HFF-Myc (cell line): ENCODE results near the gene CASP14.

ENCODE experiments used
- DNase-seq: peaks from one replicate; pipeline ENCODE4 v3.0.0-alpha.2; 2011; ENCODE audit warnings: low read depth; ENCODE audit errors: extremely low read depth
- H3K4me3 ChIP-seq: replicated peaks from 2 replicates; pipeline ENCODE4 v1.5.1; 2011; ENCODE audit warnings: low read depth, mild to moderate bottlenecking, control low read depth, low read length
- TF ChIP-seq, protein P1 (sequence below): IDR thresholded peaks from 2 replicates; pipeline ENCODE4 v1.5.1; 2012; ENCODE audit warnings: mild to moderate bottlenecking, low read depth, low read length, control low read depth; ENCODE audit errors: missing control alignments

Gene CASP14

DNA sequence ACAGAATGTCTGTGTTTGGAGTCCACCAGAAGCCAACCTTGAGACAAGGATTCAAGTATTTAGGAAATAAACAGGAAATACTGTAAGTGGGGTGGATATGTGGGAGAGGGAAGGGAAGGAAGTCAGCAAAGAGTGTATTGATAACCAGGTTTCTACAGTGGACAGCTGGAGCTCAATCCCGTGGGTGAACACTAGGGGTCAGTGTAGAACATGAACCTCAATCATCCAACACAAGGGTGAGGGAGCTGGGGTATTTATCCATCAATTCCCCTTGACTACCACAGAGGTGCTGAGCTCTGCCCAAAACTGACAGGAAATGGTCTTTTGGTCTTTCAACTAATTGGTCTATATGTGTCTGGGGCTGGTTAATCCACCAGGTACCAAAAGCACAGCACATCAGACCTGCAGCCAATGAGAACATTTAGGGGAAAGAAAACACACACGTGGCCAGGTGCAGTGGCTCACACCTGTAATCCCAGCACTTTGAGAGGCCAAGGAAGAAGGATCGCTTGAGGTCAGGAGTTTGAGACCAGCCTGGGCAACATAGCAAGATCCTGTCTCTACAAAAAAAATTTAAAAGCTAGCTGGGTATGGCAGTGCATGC is 52.3 kb downstream of the CASP14 start:
- no peak overlapping the region for H3K4me3 ChIP-seq
- DNase-seq, result no peak
- TF ChIP-seq, protein P1, sequence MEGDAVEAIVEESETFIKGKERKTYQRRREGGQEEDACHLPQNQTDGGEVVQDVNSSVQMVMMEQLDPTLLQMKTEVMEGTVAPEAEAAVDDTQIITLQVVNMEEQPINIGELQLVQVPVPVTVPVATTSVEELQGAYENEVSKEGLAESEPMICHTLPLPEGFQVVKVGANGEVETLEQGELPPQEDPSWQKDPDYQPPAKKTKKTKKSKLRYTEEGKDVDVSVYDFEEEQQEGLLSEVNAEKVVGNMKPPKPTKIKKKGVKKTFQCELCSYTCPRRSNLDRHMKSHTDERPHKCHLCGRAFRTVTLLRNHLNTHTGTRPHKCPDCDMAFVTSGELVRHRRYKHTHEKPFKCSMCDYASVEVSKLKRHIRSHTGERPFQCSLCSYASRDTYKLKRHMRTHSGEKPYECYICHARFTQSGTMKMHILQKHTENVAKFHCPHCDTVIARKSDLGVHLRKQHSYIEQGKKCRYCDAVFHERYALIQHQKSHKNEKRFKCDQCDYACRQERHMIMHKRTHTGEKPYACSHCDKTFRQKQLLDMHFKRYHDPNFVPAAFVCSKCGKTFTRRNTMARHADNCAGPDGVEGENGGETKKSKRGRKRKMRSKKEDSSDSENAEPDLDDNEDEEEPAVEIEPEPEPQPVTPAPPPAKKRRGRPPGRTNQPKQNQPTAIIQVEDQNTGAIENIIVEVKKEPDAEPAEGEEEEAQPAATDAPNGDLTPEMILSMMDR, result peak; percentile 79

DNA sequence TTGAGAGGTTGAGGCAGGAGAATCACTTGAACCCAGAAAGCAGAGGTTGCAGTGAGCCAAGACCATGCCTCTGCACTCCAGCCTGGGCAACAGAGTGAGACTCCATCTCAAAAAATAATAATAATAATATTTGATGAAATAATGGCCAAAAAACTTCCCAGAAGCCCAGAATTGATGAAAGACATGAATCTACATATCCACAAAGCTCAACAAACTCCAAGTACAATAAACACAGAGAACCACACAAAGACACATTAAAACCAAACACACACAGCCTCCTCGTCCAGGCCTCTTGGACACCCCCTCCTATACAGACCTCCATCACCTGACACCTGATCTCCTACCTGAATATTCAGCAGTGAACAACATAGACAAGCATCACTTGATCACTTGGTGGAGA is 54.7 kb downstream of the CASP14 start:
- DNase-seq, result no peak
- TF ChIP-seq, protein P1, result no peak
- H3K4me3 ChIP-seq, result no peak overlapping the region

DNA sequence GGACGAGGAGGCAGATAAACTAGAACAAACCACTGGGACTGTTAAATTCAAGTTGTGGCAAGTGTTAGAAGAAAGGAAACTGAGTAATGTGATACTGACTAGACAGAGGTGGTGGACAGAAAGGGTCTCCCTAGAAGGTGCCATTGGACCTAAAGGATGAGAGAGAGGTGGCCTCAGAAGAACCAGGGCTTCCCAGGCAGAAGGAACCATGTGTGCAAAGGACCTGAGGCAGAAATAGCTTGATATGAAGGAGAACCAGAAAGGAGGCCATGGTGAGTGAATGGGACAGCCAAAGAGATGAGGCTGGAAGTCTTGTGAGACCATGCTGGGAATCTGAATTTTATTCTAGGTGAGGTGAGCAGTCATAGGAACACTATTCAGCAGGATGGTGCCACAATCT is 55.1 kb downstream of the CASP14 start:
- DNase-seq, result no peak
- TF ChIP-seq, protein P1, result no peak

DNA sequence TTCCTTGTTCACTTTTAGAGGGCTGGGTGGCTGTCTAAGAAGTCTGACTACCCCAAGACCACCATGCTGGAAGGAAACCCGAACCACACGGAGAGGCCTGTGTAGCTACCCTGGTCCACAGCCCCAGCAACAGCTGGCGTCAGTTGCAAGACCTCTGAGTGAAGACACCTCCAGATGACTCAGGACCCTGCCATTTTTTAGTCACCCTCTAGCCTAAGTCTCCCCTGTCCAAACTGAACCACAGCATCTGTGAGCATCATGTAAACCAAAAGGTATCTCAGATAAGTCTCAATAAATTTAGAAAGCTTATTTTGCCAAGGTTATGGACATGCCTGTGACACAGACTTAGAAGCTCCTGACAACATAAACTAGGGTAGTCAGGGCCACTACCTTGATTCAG is 55.8 kb downstream of the CASP14 start:
- TF ChIP-seq, protein P1, result no peak
- DNase-seq, result no peak
- H3K4me3 ChIP-seq, result no peak overlapping the region

More for the DNA sequence above, 55.1 kb downstream of the CASP14 start:
- H3K4me3 ChIP-seq, result no peak overlapping the region

DNA sequence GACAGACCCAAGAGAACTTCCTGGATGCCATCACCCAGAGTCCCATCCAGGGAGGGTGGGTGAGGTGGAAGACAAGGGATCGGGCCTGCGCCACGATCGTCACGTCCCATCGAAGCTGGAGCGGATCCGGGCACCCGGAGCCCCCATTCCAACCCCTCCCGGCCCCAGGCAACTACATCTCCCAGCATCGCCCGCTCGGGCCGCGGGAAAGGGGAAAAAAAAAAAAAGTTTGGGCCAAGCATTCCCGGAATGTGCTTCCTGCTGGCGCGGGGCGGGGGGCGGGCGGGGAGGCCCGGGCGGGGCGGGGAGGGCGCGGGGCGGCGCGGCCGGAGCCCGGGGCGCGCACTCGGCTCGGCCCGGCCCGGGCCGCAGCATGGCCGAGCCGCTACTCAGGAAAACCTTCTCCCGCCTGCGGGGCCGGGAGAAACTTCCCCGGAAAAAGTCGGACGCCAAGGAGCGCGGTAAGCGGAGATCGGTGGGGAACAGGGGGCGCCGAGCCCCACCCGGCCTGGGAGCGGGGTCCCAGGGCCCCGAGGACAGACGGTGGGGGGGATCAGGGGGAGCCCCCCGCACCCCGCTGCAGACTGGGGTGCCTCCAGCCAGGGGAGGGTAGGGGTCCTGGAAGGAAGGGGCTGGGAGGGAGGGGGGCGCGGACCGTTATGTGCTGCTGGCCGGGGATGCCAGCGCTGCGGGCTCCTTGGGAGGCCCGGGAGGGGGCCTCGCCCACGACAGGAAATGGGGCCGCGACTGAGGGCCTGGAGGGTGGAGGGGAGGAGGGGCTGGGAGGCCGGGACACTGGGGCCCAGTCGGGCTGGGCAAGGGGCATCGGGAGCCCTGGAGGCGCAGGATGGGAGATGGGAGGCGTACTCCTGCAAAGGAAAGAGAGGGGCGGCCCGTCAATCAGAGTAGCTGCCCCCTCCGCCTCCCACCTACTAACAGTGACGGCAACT is 58.1 kb downstream of the CASP14 start, which contains the start of gene SYDE1:
Gene SYDE1 (plus strand): TSS at position 341 of the 950 bp plus-strand sequence. CDS start 33 bp downstream, at position 374.
- TF ChIP-seq, protein P1, result no peak
- DNase-seq, result no peak
- H3K4me3 ChIP-seq, result peak within 1 kb of the TSS; percentile 70
